H9 (cell line): ENCODE measurements around the gene NUP210L. TPM values are rescaled to one million over a fixed set of nuclear protein-coding genes. Genes with fewer than 3 reads are reported as not detected.

Experiments used
- DNase-seq: peaks from one replicate; pipeline ENCODE4 v3.0.0-alpha.2; 2017
- H2AFZ ChIP-seq: one replicate; pipeline ENCODE4 v1.6.1; 2013; ENCODE audit warnings: mild to moderate bottlenecking, low read length, control low read depth, moderate library complexity
- H2AK5ac ChIP-seq: 2 replicates; pipeline ENCODE4 v1.6.1; 2013; ENCODE audit warnings: low read length, control low read depth, mixed read lengths; ENCODE audit not compliant: insufficient read length
- H2BK120ac ChIP-seq: one replicate; pipeline ENCODE4 v1.6.1; 2013; ENCODE audit warnings: low read depth, mild to moderate bottlenecking, low read length, control low read depth, inconsistent platforms; ENCODE audit not compliant: poor library complexity, severe bottlenecking
- H2BK12ac ChIP-seq: 2 replicates; pipeline ENCODE4 v1.6.1; 2013; ENCODE audit warnings: low read length, control low read depth, mixed read lengths, low read depth; ENCODE audit not compliant: insufficient read length
- H2BK15ac ChIP-seq: 2 replicates; pipeline ENCODE4 v1.6.1; 2013; ENCODE audit warnings: low read depth, low read length, control low read depth
- H2BK20ac ChIP-seq: one replicate; pipeline ENCODE4 v1.6.1; 2013; ENCODE audit warnings: low read depth, mild to moderate bottlenecking, low read length, control low read depth, inconsistent platforms; ENCODE audit not compliant: poor library complexity, severe bottlenecking
- H2BK5ac ChIP-seq: 2 replicates; pipeline ENCODE4 v1.6.1; 2013; ENCODE audit warnings: low read length, control low read depth, mixed read lengths; ENCODE audit not compliant: insufficient read length
- H3K14ac ChIP-seq: 2 replicates; pipeline ENCODE4 v1.6.1; 2013; ENCODE audit warnings: low read length, control low read depth; ENCODE audit not compliant: insufficient read depth
- H3K18ac ChIP-seq: 2 replicates; pipeline ENCODE4 v1.6.1; 2013; ENCODE audit warnings: low read depth, mild to moderate bottlenecking, mixed read lengths, low read length, control low read depth; ENCODE audit not compliant: insufficient read length
- H3K23ac ChIP-seq: 2 replicates; pipeline ENCODE4 v1.6.1; 2013; ENCODE audit warnings: low read length, control low read depth, mixed read lengths, low read depth; ENCODE audit not compliant: insufficient read length
- H3K23me2 ChIP-seq: 2 replicates; pipeline ENCODE4 v1.6.1; 2013; ENCODE audit warnings: low read depth, mild to moderate bottlenecking, mixed read lengths, low read length, control low read depth; ENCODE audit not compliant: insufficient read length, poor library complexity, severe bottlenecking
- H3K27ac ChIP-seq: 2 replicates; pipeline ENCODE4 v1.5.1; 2013; ENCODE audit warnings: low read length, control low read depth, mixed read lengths, low read depth; ENCODE audit not compliant: insufficient read length
- H3K27me3 ChIP-seq: 2 replicates; pipeline ENCODE4 v1.6.1; 2013; ENCODE audit warnings: low read length, control low read depth, inconsistent platforms; ENCODE audit not compliant: insufficient read depth
- H3K4ac ChIP-seq: 2 replicates; pipeline ENCODE4 v1.6.1; 2013; ENCODE audit warnings: low read depth, mild to moderate bottlenecking, control low read depth, inconsistent platforms, low read length, moderate library complexity
- H3K4me1 ChIP-seq: 2 replicates; pipeline ENCODE4 v1.6.1; 2013; ENCODE audit warnings: low read length, control low read depth, inconsistent platforms; ENCODE audit not compliant: insufficient read depth
- H3K4me2 ChIP-seq: 2 replicates; pipeline ENCODE4 v1.6.1; 2013; ENCODE audit warnings: low read length, control low read depth, mixed read lengths; ENCODE audit not compliant: insufficient read length, insufficient read depth
- H3K56ac ChIP-seq: 2 replicates; pipeline ENCODE4 v1.6.1; 2013; ENCODE audit warnings: low read depth, mild to moderate bottlenecking, mixed read lengths, low read length, control low read depth; ENCODE audit not compliant: insufficient read length
- H3K79me1 ChIP-seq: 2 replicates; pipeline ENCODE4 v1.6.1; 2013; ENCODE audit warnings: low read depth, mild to moderate bottlenecking, moderate library complexity, low read length, control low read depth, inconsistent platforms; ENCODE audit not compliant: insufficient read depth, poor library complexity, severe bottlenecking
- H3K79me2 ChIP-seq: 2 replicates; pipeline ENCODE4 v1.6.1; 2013; ENCODE audit warnings: low read length, control low read depth, inconsistent platforms; ENCODE audit not compliant: insufficient read depth
- H3K9ac ChIP-seq: 2 replicates; pipeline ENCODE4 v1.6.1; 2013; ENCODE audit warnings: low read length, control low read depth, mixed read lengths; ENCODE audit not compliant: insufficient read length; ENCODE audit errors: extremely low read depth
- H3K9me3 ChIP-seq: one replicate; pipeline ENCODE4 v1.6.1; 2013; ENCODE audit warnings: low read depth, low read length, inconsistent platforms; ENCODE audit not compliant: control insufficient read depth
- H3T11ph ChIP-seq: one replicate; pipeline ENCODE4 v1.6.1; 2013; ENCODE audit warnings: mild to moderate bottlenecking, low read length, control low read depth, inconsistent platforms
- H4K20me1 ChIP-seq: one replicate; pipeline ENCODE4 v1.6.1; 2013; ENCODE audit not compliant: control insufficient read depth, insufficient read length, insufficient read depth
- H4K5ac ChIP-seq: 2 replicates; pipeline ENCODE4 v1.6.1; 2013; ENCODE audit warnings: low read depth, mild to moderate bottlenecking, mixed read lengths, low read length, control low read depth; ENCODE audit not compliant: insufficient read length
- H4K8ac ChIP-seq: replicated peaks from 2 replicates; pipeline ENCODE4 v1.6.1; 2013; ENCODE audit warnings: low read length, control low read depth, mixed read lengths, low read depth; ENCODE audit not compliant: insufficient read length
- H4K91ac ChIP-seq: 2 replicates; pipeline ENCODE4 v1.6.1; 2013; ENCODE audit warnings: low read depth, mild to moderate bottlenecking, moderate library complexity, mixed read lengths, low read length, control low read depth; ENCODE audit not compliant: insufficient read length
- H3K27ac Mint-ChIP-seq, 3 experiments: 2 replicates in 2 of 3; 3 replicates in 1 of 3; pipeline ENCODE4 v1.8.0; 2020 to 2021; ENCODE audit warnings: mixed read lengths in 3 of 3, mild to moderate bottlenecking in 1 of 3, moderate library complexity in 1 of 3
- H3K27me3 Mint-ChIP-seq: 2 replicates; pipeline ENCODE4 v1.8.0; 2021; ENCODE audit warnings: low read depth, mild to moderate bottlenecking, moderate library complexity, mixed read lengths
- H3K36me3 Mint-ChIP-seq, 3 experiments: 2 replicates in 2 of 3; 3 replicates in 1 of 3; pipeline ENCODE4 v1.8.0; 2020 to 2021; ENCODE audit warnings: low read depth in 3 of 3, mixed read lengths in 3 of 3; ENCODE audit not compliant: insufficient read depth in 1 of 3
- H3K4me1 Mint-ChIP-seq, 2 experiments: 2 replicates each; pipeline ENCODE4 v1.8.0; 2020; ENCODE audit warnings: mixed read lengths in 2 of 2
- H3K4me3 Mint-ChIP-seq, 2 experiments: 2 replicates in 1 of 2; 3 replicates in 1 of 2; pipeline ENCODE4 v1.8.0; 2020 to 2021; ENCODE audit warnings: mild to moderate bottlenecking in 2 of 2, mixed read lengths in 2 of 2, moderate library complexity in 1 of 2
- H3K9me3 Mint-ChIP-seq, 2 experiments: 2 replicates in 1 of 2; 3 replicates in 1 of 2; pipeline ENCODE4 v1.8.0; 2020; ENCODE audit warnings: mild to moderate bottlenecking in 2 of 2, mixed read lengths in 2 of 2, moderate library complexity in 1 of 2
- CTCF ChIP-seq: fragments of 200-600 bp; sonication (generic); conservative IDR thresholded peaks from 3 replicates; pipeline ENCODE4 v1.8.0; 2021; ENCODE audit warnings: antibody characterized with exemption, mild to moderate bottlenecking
- WGBS: extraction: QIAGEN DNeasy Blood & Tissue Kit; methylation state at CpG from one replicate; pipeline ENCODE4 v1.1.7; 2013; ENCODE audit warnings: missing lambda C conversion rate, low lambda C conversion rate, mixed read lengths; ENCODE audit not compliant: insufficient read length; ENCODE audit errors: extremely low coverage; 5-methylcytosine and 5-hydroxymethylcytosine counted together
- total RNA-seq: library from RNA; stranded (reverse); gene quantifications from 2 replicates; pipeline ENCODE4 v1.2.1, GENCODE V29; 2021

The NUP210L gene
- total RNA-seq, 1 experiment from 2014 or later = 0.04 TPM

- TF ChIP-seq CTCF = no peak
- Histone ChIP-seq H4K91ac (no peak overlapping the region), H3K9ac (peak overlapping the region; percentile 26), H3K23ac (no peak overlapping the region), H3K23me2 (no peaks in the 10 kb centered on the region), H3K4me1 (peaks cover 5% of the 10 kb centered on the region; the same call in 1 of the 2 replicates), H3K9me3 (no peaks in the 10 kb centered on the region), H2AFZ (no peak overlapping the region), H3K27ac (no peak overlapping the region), H4K20me1 (no peaks in the 10 kb centered on the region), H2BK5ac (no peak overlapping the region), H3K79me2 (peaks cover 57% of the 10 kb centered on the region), H3K56ac (no peak overlapping the region), H3T11ph (no peak overlapping the region), H2BK12ac (no peak overlapping the region), H3K4ac (no peak overlapping the region), H3K14ac (no peak overlapping the region), H2AK5ac (no peak overlapping the region), H4K5ac (no peak overlapping the region), H3K18ac (no peak overlapping the region), H3K79me1 (peaks cover 9% of the 10 kb centered on the region), H2BK20ac (no peak overlapping the region), H2BK15ac (no peak overlapping the region), H3K27me3 (no peaks in the 10 kb centered on the region), H3K4me2 (no peak overlapping the region), H4K8ac (no peak overlapping the region), H2BK120ac (no peak overlapping the region)
- Mint-ChIP-seq H3K9me3 (no peaks in the 10 kb centered on the region; a peak in 1 of 5 replicates), H3K36me3 (peaks cover 51 to 79% (median 64%) of the 10 kb centered on the region in 3 experiments), H3K4me1 (peaks cover 38 to 42% of the 10 kb centered on the region in 2 experiments), H3K4me3 (no peak overlapping the region), H3K27ac (peak overlapping the region in 2 of 3 experiments; percentile 28 to 78; a peak in 2 of 7 replicates), H3K27me3 (no peaks in the 10 kb centered on the region)
- DNase-seq = no peak
- no CpG with 5 or more reads among the region's 2 CpGs for WGBS
Measured at GRCh38 chr1:154176337-154176736, 21.5 kb upstream of the NUP210L start.
